ENCODE data around the gene NALCN. TPM values are rescaled to one million over a fixed set of nuclear protein-coding genes. Genes with fewer than 3 reads are reported as not detected.

NALCN gene
- total RNA-seq, 2 donors from 2014 or later = 3.2 TPM; not detected in 1

- no peaks in the 10 kb centered on the region for H3K36me3 ChIP-seq
- no peak overlapping the region for H3K27ac ChIP-seq
- TF ChIP-seq POLR2AphosphoS5 (IDR thresholded peaks at IDR 0.05) (no peak), POLR2A (IDR thresholded peaks at IDR 0.05) (no peak), CTCF (IDR thresholded peaks at IDR 0.05) (no peak)
- intact Hi-C loops (cut with DNase I) = no loop called here
- H3K9me3 ChIP-seq = no peaks in the 10 kb centered on the region
- H3K27me3 ChIP-seq (replicated peaks; ENCODE audit: insufficient read depth) = no peaks in the 10 kb centered on the region
- DNase-seq (ENCODE audit: low spot score) = no peak
- 45% methylated on average over 6 of the region's 6 CpGs for WGBS
- no peaks in the 10 kb centered on the region for H3K4me1 ChIP-seq (replicated peaks)
- H3K4me3 ChIP-seq = no peak overlapping the region
Measured at GRCh38 chr13:101049166-101049850, 367.0 kb downstream of the NALCN start.

GRCh38 chr13:101036546-101036945, 379.8 kb downstream of the NALCN start:
- TF ChIP-seq POLR2A (IDR thresholded peaks at IDR 0.05) (no peak), CTCF (IDR thresholded peaks at IDR 0.05) (no peak), POLR2AphosphoS5 (IDR thresholded peaks at IDR 0.05) (no peak)
- no peaks in the 10 kb centered on the region for H3K36me3 ChIP-seq
- no peaks in the 10 kb centered on the region for H3K9me3 ChIP-seq
- WGBS = 71% methylated on average over 4 of the region's 4 CpGs
- H3K4me1 ChIP-seq (replicated peaks) = no peaks in the 10 kb centered on the region
- no peak for DNase-seq (ENCODE audit: low spot score)
- H3K27ac ChIP-seq = no peak overlapping the region
- H3K27me3 ChIP-seq (replicated peaks; ENCODE audit: insufficient read depth) = no peaks in the 10 kb centered on the region
- H3K4me3 ChIP-seq = no peak overlapping the region
- intact Hi-C loops (cut with DNase I) = no loop called here

GRCh38 chr13:101035119-101035620, 381.1 kb downstream of the NALCN start:
- Histone ChIP-seq H3K9me3 (no peaks in the 10 kb centered on the region), H3K4me3 (no peak overlapping the region), H3K36me3 (no peaks in the 10 kb centered on the region), H3K27me3 (replicated peaks; ENCODE audit: insufficient read depth) (no peaks in the 10 kb centered on the region), H3K4me1 (replicated peaks) (no peaks in the 10 kb centered on the region), H3K27ac (no peak overlapping the region)
- no peak for DNase-seq (ENCODE audit: low spot score)
- TF ChIP-seq CTCF (IDR thresholded peaks at IDR 0.05) (no peak), POLR2A (IDR thresholded peaks at IDR 0.05) (no peak), POLR2AphosphoS5 (IDR thresholded peaks at IDR 0.05) (no peak)
- 87% methylated on average over 6 of the region's 6 CpGs for whole genome bisulfite sequencing
- intact Hi-C loops (cut with DNase I) = no loop called here

- no peaks in the 10 kb centered on the region for H3K9me3 ChIP-seq
- no peaks in the 10 kb centered on the region for H3K4me1 ChIP-seq (replicated peaks)
- TF ChIP-seq POLR2A (IDR thresholded peaks at IDR 0.05) (no peak), POLR2AphosphoS5 (IDR thresholded peaks at IDR 0.05) (no peak), CTCF (IDR thresholded peaks at IDR 0.05) (no peak)
- no peaks in the 10 kb centered on the region for H3K27me3 ChIP-seq (replicated peaks; ENCODE audit: insufficient read depth)
- no peak overlapping the region for H3K27ac ChIP-seq
- 73% methylated on average over 4 of the region's 4 CpGs for WGBS
- H3K36me3 ChIP-seq = no peaks in the 10 kb centered on the region
- intact Hi-C loops (cut with DNase I) = no loop called here
- no peak overlapping the region for H3K4me3 ChIP-seq
- no peak for DNase-seq (ENCODE audit: low spot score)
Measured at GRCh38 chr13:101026736-101027398, 389.4 kb downstream of the NALCN start.

Data from prostate gland (tissue), 2 donors.